Prostate gland (tissue), 2 donors: ENCODE results near the gene NME3.

Experiments used
- CTCF ChIP-seq, 4 experiments: fragments of 200-600 bp in 2 of 4; fragments of 450-650 bp in 2 of 4; sonication (generic) in 2 of 4; IDR thresholded peaks; 1 replicate in 3 of 4; 2 replicates in 1 of 4; pipeline ENCODE4 v1.5.1; 2016 to 2019; ENCODE audit warnings: antibody characterized with exemption in 4 of 4, mild to moderate bottlenecking in 2 of 4, moderate library complexity in 2 of 4
- POLR2A ChIP-seq: fragments of 450-650 bp; IDR thresholded peaks from one replicate; pipeline ENCODE4 v1.6.1; 2016; ENCODE audit warnings: antibody characterized with exemption, mild to moderate bottlenecking
- POLR2AphosphoS5 ChIP-seq: sonication (generic); formaldehyde crosslinking; IDR thresholded peaks from one replicate; pipeline ENCODE4 v1.6.1; 2017; ENCODE audit warnings: antibody characterized with exemption

GRCh38 chr16:1779234-1779701 is 7.9 kb upstream of the NME3 start:
- TF ChIP-seq POLR2A: no peak
- no peak for TF ChIP-seq CTCF (IDR thresholded peaks at IDR 0.05)
- TF ChIP-seq POLR2AphosphoS5: no peak
